Activated T-helper 1 cell treated with anti-CD3 and anti-CD28 coated beads, Interleukin-2, amount 50 U/mL, for 16 hours (primary cell): Measurements from ENCODE around the gene KAT2B.

Source experiments
- DNase-seq, 2 donors: peaks; one replicate each; pipeline ENCODE4 v3.0.0-alpha.2; 2020; ENCODE audit warnings: low read depth in 1 of 2, low spot score in 1 of 2

The KAT2B gene

GRCh38 chr3:20095470-20095869 is 55.2 kb downstream of the KAT2B start:
- DNase-seq, result no peak

GRCh38 chr3:20096135-20096685 is 56.0 kb downstream of the KAT2B start:
- no peak for DNase-seq

GRCh38 chr3:20097015-20097414 is 56.8 kb downstream of the KAT2B start:
- DNase-seq, result no peak

- DNase-seq, result no peak
These were observed 58.8 kb downstream of the KAT2B start for GRCh38 chr3:20099060-20099459.

- DNase-seq, result no peak
These were observed 59.9 kb downstream of the KAT2B start for GRCh38 chr3:20100151-20100550.

GRCh38 chr3:20101041-20101440 is 60.8 kb downstream of the KAT2B start:
- DNase-seq, result no peak

GRCh38 chr3:20103731-20104130 is 63.5 kb downstream of the KAT2B start:
- DNase-seq, result no peak

GRCh38 chr3:20104167-20104661 is 64.0 kb downstream of the KAT2B start:
- peak in 1 of 2 donors; percentile 10 for DNase-seq

GRCh38 chr3:20105513-20106280 is 65.5 kb downstream of the KAT2B start:
- DNase-seq, result no peak

GRCh38 chr3:20107722-20108121 is 67.5 kb downstream of the KAT2B start:
- DNase-seq, result no peak

GRCh38 chr3:20108869-20109268 is 68.6 kb downstream of the KAT2B start:
- DNase-seq, result no peak

- DNase-seq, result no peak
These were observed 70.6 kb downstream of the KAT2B start for GRCh38 chr3:20110826-20111225.

- no peak for DNase-seq
These were observed 71.6 kb downstream of the KAT2B start for GRCh38 chr3:20111836-20112235.

GRCh38 chr3:20121088-20121487 is 80.8 kb downstream of the KAT2B start:
- DNase-seq, result no peak

GRCh38 chr3:20123131-20123652 is 82.9 kb downstream of the KAT2B start:
- no peak for DNase-seq

- DNase-seq, result no peak
These were observed 85.0 kb downstream of the KAT2B start for GRCh38 chr3:20125289-20125688.

GRCh38 chr3:20125897-20126296 is 85.7 kb downstream of the KAT2B start:
- no peak for DNase-seq

GRCh38 chr3:20128358-20128757 is 88.1 kb downstream of the KAT2B start:
- no peak for DNase-seq

GRCh38 chr3:20130106-20130505 is 89.9 kb downstream of the KAT2B start:
- no peak for DNase-seq

- no peak for DNase-seq
These were observed 96.0 kb downstream of the KAT2B start for GRCh38 chr3:20136231-20136630.

- no peak for DNase-seq
These were observed 97.4 kb downstream of the KAT2B start for GRCh38 chr3:20137647-20138046.

- DNase-seq, result no peak
These were observed 100.6 kb downstream of the KAT2B start for GRCh38 chr3:20140881-20141280.

GRCh38 chr3:20141316-20141715 is 101.1 kb downstream of the KAT2B start:
- no peak for DNase-seq
